Activated CD4-positive, CD25-positive, alpha-beta regulatory T cell treated with anti-CD3 and anti-CD28 coated beads, Interleukin-2, amount 50 U/mL, for 16 hours (primary cell): Measurements from ENCODE around the gene ANKMY1.

ENCODE experiments used
- DNase-seq: peaks from one replicate; pipeline ENCODE4 v3.0.0-alpha.2; 2020; ENCODE audit warnings: low read depth, low spot score

ANKMY1 gene

GRCh38 chr2:240449764-240450531 is 107.8 kb downstream of the ANKMY1 start:
- DNase-seq = no peak

DNA sequence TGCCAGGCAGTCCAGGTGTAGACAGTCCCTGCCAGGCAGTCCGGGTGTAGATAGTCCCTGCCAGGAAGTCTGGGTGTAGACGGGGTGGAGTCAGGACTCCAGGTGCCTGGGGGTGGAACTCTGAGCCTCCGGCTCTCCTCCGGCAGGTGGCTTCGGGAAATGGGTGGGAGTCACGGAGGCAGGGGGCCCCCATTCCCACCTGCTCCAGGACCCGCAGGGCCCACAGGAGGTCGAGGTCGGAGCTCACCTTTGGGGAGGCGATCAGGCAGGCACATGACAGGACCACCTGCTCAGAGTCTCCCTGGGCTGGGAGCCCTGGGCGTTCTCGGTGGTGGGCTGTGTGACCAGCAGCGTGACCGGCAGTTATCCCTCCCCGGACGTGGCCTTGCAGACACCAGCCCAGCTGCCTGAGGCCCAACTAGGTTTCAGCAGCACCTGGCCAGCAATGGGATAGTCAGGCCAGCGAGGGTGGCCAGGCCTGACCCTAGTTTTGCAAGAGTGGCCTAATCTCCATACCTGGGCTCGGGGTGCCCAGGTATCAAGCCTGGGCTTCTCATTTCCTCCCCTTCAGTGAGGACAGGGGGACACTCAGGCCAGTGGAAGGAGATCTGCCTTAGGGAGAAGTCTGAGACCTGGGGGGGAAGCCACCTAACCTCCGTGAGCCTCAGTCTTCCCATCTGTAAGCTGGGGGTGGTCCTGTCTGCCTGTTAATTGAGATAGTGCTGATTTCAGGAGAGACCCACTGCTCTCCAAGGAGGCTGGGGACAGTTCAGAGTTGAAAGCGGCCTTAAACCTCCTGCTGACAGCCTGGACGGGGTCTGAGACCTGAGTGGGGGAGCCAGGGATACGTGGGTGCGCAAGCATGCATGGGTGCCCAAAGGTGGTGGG is 109.2 kb downstream of the ANKMY1 start:
- DNase-seq = no peak

DNA sequence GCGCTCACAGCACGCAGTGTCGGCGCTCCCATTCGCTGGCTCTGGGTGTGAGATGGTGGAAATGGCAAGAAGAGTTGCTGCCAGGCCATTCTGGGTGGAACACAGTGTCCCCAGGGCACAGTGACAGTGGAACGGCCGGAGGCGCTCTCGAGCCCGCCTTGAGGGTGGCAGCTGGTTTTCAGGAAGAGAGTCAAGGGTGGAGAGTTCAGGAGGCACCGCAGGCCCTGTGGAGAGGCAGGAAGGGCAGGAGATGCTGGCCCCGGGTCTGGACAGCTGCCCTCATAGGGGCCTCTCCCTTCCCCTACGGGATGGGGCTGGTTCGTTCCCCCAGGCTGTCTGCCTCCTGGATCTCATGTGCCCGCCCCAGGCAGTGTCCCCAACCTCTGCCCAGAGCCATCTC is 109.9 kb downstream of the ANKMY1 start:
- DNase-seq = no peak

GRCh38 chr2:240447331-240447730 is 110.5 kb downstream of the ANKMY1 start:
- DNase-seq = no peak

- no peak for DNase-seq
Observed at GRCh38 chr2:240446664-240447175, 111.1 kb downstream of the ANKMY1 start.

GRCh38 chr2:240445961-240446663 is 111.7 kb downstream of the ANKMY1 start:
- no peak for DNase-seq

DNA sequence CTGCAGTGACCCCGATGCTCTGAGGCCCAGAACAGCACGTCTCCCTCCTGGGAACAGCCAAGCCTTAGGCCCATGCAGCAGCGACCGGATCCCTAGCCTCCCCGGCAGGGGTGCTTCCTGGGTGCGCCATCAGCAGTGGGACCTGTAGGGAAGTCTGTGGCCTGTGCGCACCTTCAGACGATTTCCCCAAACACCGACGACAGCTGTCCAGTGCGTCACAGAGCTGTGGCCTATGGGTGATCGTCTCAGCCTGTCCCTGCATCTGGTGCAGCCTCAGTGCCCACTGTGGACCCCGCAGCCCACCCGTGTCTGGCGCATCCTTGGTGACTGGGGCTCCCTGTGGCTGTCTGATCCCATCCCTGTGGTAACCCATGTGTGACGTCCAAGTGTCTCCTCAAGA is 113.3 kb downstream of the ANKMY1 start:
- DNase-seq = no peak

- DNase-seq = no peak
Observed at GRCh38 chr2:240443891-240444301, 113.9 kb downstream of the ANKMY1 start.

- no peak for DNase-seq
Observed at GRCh38 chr2:240442891-240443715, 114.7 kb downstream of the ANKMY1 start.

- no peak for DNase-seq
Observed at GRCh38 chr2:240441993-240442411, 115.8 kb downstream of the ANKMY1 start.

DNA sequence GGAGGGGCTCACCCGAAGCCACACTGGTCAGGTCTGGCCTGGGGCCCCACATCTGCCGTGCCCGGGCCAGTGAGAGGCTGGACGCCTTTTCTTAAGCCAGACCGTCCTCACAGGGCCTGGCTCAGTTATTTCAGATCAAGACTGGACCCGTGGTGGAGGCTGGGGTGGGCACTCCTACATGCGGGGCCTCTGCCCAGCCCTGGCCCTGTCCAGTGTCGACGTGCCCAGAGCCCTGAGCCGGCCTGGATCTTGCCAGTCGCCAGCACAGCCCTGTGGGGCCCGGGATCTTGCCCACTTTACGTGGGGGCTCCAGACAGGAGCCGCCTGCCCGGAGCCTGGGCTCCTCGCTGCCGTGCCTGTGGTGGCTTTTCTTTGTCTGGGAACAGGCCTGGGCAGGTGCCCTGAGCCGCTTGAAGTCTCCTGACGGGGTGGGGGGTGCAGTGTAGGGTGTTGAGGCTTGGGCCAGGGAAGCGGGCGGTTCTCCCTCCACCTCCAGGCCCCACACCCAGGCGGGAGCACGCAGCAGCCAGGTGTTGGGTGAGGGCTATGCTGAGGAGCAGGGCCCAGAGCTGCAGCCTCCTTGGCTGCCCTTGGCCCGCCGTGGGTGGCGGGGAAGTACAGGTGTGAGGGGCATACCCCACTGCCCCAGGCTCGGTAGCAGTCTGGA is 116.3 kb downstream of the ANKMY1 start:
- no peak for DNase-seq

GRCh38 chr2:240440704-240441320 is 117.0 kb downstream of the ANKMY1 start:
- no peak for DNase-seq

- DNase-seq = no peak
Observed at GRCh38 chr2:240440251-240440650, 117.5 kb downstream of the ANKMY1 start.

DNA sequence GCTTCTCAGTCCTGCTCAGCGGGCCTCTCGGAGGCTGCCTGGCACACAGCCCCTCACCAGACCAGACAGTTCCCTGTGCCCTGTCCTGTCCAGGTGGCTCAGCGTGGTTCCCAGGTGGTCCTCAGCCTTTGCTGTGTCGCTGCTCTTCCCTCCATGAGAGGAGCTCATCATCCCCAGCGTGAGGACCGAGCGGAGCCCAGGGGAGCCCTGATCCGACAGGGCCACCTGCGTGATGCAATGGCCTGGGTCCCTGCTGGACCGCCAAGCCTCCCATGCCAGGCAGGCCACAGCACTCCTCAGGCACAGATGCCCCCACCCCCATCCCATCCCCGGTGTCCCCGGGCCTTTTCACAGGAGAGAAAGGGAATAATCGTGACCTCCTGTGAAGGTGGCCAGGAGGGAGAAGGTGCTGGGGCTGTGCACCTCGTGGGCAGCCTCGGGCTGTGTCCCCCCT is 118.1 kb downstream of the ANKMY1 start:
- no peak for DNase-seq

- DNase-seq = no peak
Observed at GRCh38 chr2:240438810-240439697, 118.7 kb downstream of the ANKMY1 start.

- peak; percentile 30 for DNase-seq
Observed at GRCh38 chr2:240437861-240438809, 119.7 kb downstream of the ANKMY1 start.

DNA sequence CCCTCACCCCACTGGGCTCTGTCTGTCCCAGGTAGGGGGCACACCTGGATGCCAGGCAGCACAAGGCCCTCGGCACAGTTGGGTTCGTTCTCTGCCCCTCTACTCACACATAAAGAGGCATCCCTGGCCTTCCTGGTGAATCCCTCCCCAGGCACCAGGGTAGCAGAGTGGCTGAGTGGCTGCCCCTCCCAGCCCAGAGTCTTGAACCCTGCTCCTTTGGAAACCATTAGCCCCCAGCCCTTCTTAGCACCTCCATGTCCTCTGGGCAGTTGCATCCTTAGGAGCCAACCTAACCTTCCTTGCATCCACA is 120.3 kb downstream of the ANKMY1 start:
- DNase-seq = no peak
